CD14-positive monocyte (primary cell): ENCODE measurements around the gene CSNK2A3. TPM values are rescaled to one million over a fixed set of nuclear protein-coding genes. Genes with fewer than 3 reads are reported as not detected.

ENCODE experiments used
- DNase-seq, 3 donors: peaks; one replicate each; pipeline ENCODE4 v3.0.0-alpha.2; 2011 to 2022
- H2AFZ ChIP-seq: 2 replicates; pipeline ENCODE4 v1.6.0; 2012; ENCODE audit warnings: mild to moderate bottlenecking, low read depth, low read length, inconsistent platforms; ENCODE audit not compliant: insufficient read depth, poor library complexity, severe bottlenecking
- H3K27ac ChIP-seq, 2 donors: 1 replicate in 1 of 2; 2 replicates in 1 of 2; pipeline ENCODE4 v1.5.1; 2012 to 2013; ENCODE audit warnings: low read length in 2 of 2, control low read depth in 1 of 2, inconsistent platforms in 1 of 2, low read depth in 1 of 2, mild to moderate bottlenecking in 1 of 2
- H3K27me3 ChIP-seq, 2 donors: one replicate each; pipeline versions ENCODE4 v1.6.0 to v1.6.1; 2011 to 2013; ENCODE audit warnings: low read length in 2 of 2; ENCODE audit not compliant: control insufficient read depth in 2 of 2, insufficient read depth in 2 of 2
- H3K36me3 ChIP-seq, 2 donors: replicated peaks in 1 of 2; 1 replicate in 1 of 2; 2 replicates in 1 of 2; pipeline versions ENCODE4 v1.5.1 to v1.6.1; 2012 to 2013; ENCODE audit warnings: low read length in 2 of 2, control low read depth in 1 of 2, inconsistent platforms in 1 of 2, mild to moderate bottlenecking in 1 of 2; ENCODE audit not compliant: insufficient read depth in 2 of 2, control insufficient read depth in 1 of 2
- H3K4me1 ChIP-seq, 2 donors: 1 replicate in 1 of 2; 2 replicates in 1 of 2; pipeline versions ENCODE4 v1.5.1 to v1.6.1; 2012 to 2013; ENCODE audit warnings: low read length in 2 of 2, control low read depth in 1 of 2, inconsistent platforms in 1 of 2, mild to moderate bottlenecking in 1 of 2, moderate library complexity in 1 of 2; ENCODE audit not compliant: insufficient read depth in 2 of 2, control insufficient read depth in 1 of 2
- H3K4me2 ChIP-seq: replicated peaks from 2 replicates; pipeline ENCODE3; 2012; ENCODE audit warnings: low read length, moderate library complexity, mild to moderate bottlenecking; ENCODE audit not compliant: poor library complexity, severe bottlenecking; ENCODE audit errors: extremely low read depth
- H3K4me3 ChIP-seq, 3 experiments: fragments of 200-600 bp in 1 of 3; sonication (generic) in 1 of 3; replicated peaks in 1 of 3; 1 replicate in 2 of 3; 2 replicates in 1 of 3; pipeline ENCODE4 v1.5.1; 2011 to 2013; ENCODE audit warnings: low read length in 3 of 3, mild to moderate bottlenecking in 3 of 3, control low read depth in 2 of 3, low read depth in 2 of 3, inconsistent platforms in 1 of 3, moderate library complexity in 1 of 3
- H3K79me2 ChIP-seq: 2 replicates; pipeline ENCODE4 v1.6.0; 2012; ENCODE audit warnings: mild to moderate bottlenecking, control low read depth, inconsistent platforms, low read length, moderate library complexity; ENCODE audit not compliant: insufficient read depth
- H3K9ac ChIP-seq: 2 replicates; pipeline ENCODE4 v1.6.0; 2017; ENCODE audit warnings: low read length, mild to moderate bottlenecking; ENCODE audit not compliant: insufficient read depth, poor library complexity, severe bottlenecking
- H3K9me3 ChIP-seq, 2 donors: replicated peaks in 1 of 2; 1 replicate in 1 of 2; 2 replicates in 1 of 2; pipeline versions ENCODE4 v1.5.1 to v1.6.1; 2012 to 2013; ENCODE audit warnings: low read length in 2 of 2, control low read depth in 1 of 2; ENCODE audit not compliant: control insufficient read depth in 1 of 2, insufficient read depth in 1 of 2
- H4K20me1 ChIP-seq: 2 replicates; pipeline ENCODE4 v1.6.0; 2012; ENCODE audit warnings: mild to moderate bottlenecking, low read length, control low read depth, moderate library complexity; ENCODE audit not compliant: insufficient read depth
- H3K27ac Mint-ChIP-seq, 7 donors: one replicate each; pipeline ENCODE4 v1.8.0; 2020; ENCODE audit warnings: mild to moderate bottlenecking in 7 of 7, mixed read lengths in 7 of 7, moderate library complexity in 6 of 7, inconsistent platforms in 2 of 7
- H3K27me3 Mint-ChIP-seq, 3 donors: one replicate each; pipeline ENCODE4 v1.8.0; 2021 to 2022; ENCODE audit warnings: low read depth in 3 of 3, mild to moderate bottlenecking in 3 of 3, mixed read lengths in 3 of 3, moderate library complexity in 3 of 3, inconsistent platforms in 1 of 3
- H3K36me3 Mint-ChIP-seq, 2 donors: one replicate each; pipeline ENCODE4 v1.8.0; 2020; ENCODE audit warnings: mixed read lengths in 2 of 2, inconsistent platforms in 1 of 2, mild to moderate bottlenecking in 1 of 2
- H3K4me1 Mint-ChIP-seq: one replicate; pipeline ENCODE4 v1.8.0; 2020; ENCODE audit warnings: mild to moderate bottlenecking, mixed read lengths
- H3K4me3 Mint-ChIP-seq, 2 donors: one replicate each; pipeline ENCODE4 v1.8.0; 2020; ENCODE audit warnings: mild to moderate bottlenecking in 2 of 2, mixed read lengths in 2 of 2, moderate library complexity in 1 of 2
- H3K9me3 Mint-ChIP-seq, 7 donors: one replicate each; pipeline ENCODE4 v1.8.0; 2020 to 2022; ENCODE audit warnings: mixed read lengths in 7 of 7, mild to moderate bottlenecking in 6 of 7, moderate library complexity in 6 of 7, inconsistent platforms in 2 of 7
- WGBS: methylation state at CpG from one replicate; pipeline ENCODE4 v1.1.5; 2013; ENCODE audit warnings: missing lambda C conversion rate; ENCODE audit not compliant: insufficient coverage; 5-methylcytosine and 5-hydroxymethylcytosine counted together
- intact Hi-C, 2 donors: fragments of 100-400 bp; cut with micrococcal nuclease; formaldehyde crosslinking; loops; one replicate each; pipeline versions ENCODE4 v1.15.0 to v1.15.1; 2023
- polyA plus RNA-seq, 3 donors: library from polyadenylated mRNA; depleted of rRNA in 1 of 3; unstranded in 2 of 3; stranded (reverse) in 1 of 3; fragments of 300-500 nt in 2 of 3; fragments of >200 nt in 1 of 3; fragmentation: Illumina TruSeq in 2 of 3; gene quantifications; 1 replicate in 2 of 3; 2 replicates in 1 of 3; pipeline ENCODE4 v1.2.3, GENCODE V29; 2012 to 2021
- TF ChIP-seq, protein P1 (sequence below): fragments of 200-600 bp; IDR thresholded peaks from one replicate; pipeline ENCODE4 v1.8.0; 2022; ENCODE audit warnings: antibody characterized with exemption, mild to moderate bottlenecking

Gene CSNK2A3
- polyA plus RNA-seq, 3 donors = 0.28 to 0.86 (median 0.75) TPM

DNA sequence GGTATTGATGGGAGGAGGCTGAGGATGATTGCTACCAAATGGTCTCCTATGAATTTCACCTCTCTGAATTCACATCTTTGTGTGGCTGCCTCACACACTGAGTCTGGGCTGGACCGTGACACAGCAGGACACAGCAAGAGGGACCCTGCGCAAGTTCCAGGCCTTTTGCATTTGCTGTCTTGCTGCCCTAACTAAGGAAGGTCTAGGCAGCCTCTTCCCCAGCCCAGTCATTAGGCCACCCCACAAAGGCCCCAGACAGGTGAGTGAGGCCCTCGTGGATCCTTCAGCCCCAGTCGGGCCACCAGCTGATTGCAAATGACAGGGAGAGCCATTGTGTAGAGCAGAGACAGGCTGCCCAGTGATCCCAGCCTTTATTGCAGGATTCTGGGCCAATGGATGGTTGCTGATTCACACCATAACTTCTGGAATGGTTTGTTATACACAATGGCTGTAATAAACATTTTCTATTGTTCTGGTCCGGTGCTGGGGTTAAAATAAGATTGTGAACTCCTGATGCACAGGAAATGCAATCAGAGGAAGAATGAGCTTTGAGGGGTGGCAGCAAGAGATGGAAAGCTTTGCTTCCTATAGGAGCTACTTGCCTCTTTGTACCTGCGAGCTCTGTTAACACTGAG, 28.5 kb upstream of the CSNK2A3 start:
- no peaks in the 10 kb centered on the region for H3K36me3 Mint-ChIP-seq
- TF ChIP-seq, protein P1, sequence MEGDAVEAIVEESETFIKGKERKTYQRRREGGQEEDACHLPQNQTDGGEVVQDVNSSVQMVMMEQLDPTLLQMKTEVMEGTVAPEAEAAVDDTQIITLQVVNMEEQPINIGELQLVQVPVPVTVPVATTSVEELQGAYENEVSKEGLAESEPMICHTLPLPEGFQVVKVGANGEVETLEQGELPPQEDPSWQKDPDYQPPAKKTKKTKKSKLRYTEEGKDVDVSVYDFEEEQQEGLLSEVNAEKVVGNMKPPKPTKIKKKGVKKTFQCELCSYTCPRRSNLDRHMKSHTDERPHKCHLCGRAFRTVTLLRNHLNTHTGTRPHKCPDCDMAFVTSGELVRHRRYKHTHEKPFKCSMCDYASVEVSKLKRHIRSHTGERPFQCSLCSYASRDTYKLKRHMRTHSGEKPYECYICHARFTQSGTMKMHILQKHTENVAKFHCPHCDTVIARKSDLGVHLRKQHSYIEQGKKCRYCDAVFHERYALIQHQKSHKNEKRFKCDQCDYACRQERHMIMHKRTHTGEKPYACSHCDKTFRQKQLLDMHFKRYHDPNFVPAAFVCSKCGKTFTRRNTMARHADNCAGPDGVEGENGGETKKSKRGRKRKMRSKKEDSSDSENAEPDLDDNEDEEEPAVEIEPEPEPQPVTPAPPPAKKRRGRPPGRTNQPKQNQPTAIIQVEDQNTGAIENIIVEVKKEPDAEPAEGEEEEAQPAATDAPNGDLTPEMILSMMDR = no peak
- H3K27ac ChIP-seq = no peak overlapping the region
- H3K9me3 ChIP-seq = no peaks in the 10 kb centered on the region
- H3K36me3 ChIP-seq = no peaks in the 10 kb centered on the region
- no peaks in the 10 kb centered on the region for H3K27me3 ChIP-seq
- no peaks in the 10 kb centered on the region for H4K20me1 ChIP-seq
- intact Hi-C loops = no loop called here
- H3K79me2 ChIP-seq = no peaks in the 10 kb centered on the region
- no peak for DNase-seq
- H3K4me2 ChIP-seq = no peak overlapping the region
- 97% methylated on average over 5 of the region's 6 CpGs for WGBS
- H3K27me3 Mint-ChIP-seq = peaks cover 2 to 19% (median 9%) of the 10 kb centered on the region in 3 donors
- H3K4me1 ChIP-seq = no peaks in the 10 kb centered on the region
- H3K9me3 Mint-ChIP-seq = peaks cover 0 to 7% (median 0%) of the 10 kb centered on the region in 7 donors
- no peak overlapping the region for H3K4me3 ChIP-seq
- H3K9ac ChIP-seq = no peak overlapping the region
- H3K27ac Mint-ChIP-seq = no peak overlapping the region
- H3K4me3 Mint-ChIP-seq = no peak overlapping the region
- no peaks in the 10 kb centered on the region for H3K4me1 Mint-ChIP-seq
- H2AFZ ChIP-seq = no peak overlapping the region

DNA sequence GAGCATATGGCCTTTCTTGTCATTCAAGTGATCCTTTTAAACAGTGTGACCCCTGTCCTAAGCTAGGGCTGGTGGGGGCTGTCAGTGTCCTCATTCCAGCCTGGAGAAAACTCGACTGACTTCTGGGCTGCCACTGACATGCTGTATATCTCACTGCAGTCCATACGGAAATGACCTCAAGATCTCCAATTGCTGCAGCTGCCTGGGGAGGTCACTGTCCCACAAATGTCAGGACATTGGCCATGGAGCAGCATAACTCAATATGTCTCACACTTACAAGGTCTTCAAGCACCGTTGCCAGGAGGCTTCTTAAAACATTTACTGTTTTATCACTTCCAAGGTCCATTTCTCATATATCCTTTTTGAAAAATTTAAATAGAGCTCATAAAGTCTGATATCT, 27.8 kb upstream of the CSNK2A3 start:
- no peaks in the 10 kb centered on the region for H3K9me3 ChIP-seq
- no peak for DNase-seq
- no peaks in the 10 kb centered on the region for H3K27me3 ChIP-seq
- Mint-ChIP-seq H3K9me3 (peaks cover 0 to 7% (median 0%) of the 10 kb centered on the region in 7 donors), H3K27me3 (peaks cover 1 to 21% (median 9%) of the 10 kb centered on the region in 3 donors), H3K27ac (no peak overlapping the region), H3K36me3 (no peaks in the 10 kb centered on the region), H3K4me3 (no peak overlapping the region), H3K4me1 (no peaks in the 10 kb centered on the region)
- no peaks in the 10 kb centered on the region for H3K4me1 ChIP-seq
- H4K20me1 ChIP-seq = no peaks in the 10 kb centered on the region
- H3K79me2 ChIP-seq = no peaks in the 10 kb centered on the region
- H3K4me2 ChIP-seq = no peak overlapping the region
- TF ChIP-seq, protein P1 = no peak
- 78% methylated on average over 2 of the region's 3 CpGs for WGBS
- H2AFZ ChIP-seq = no peak overlapping the region
- intact Hi-C loops = no loop called here
- no peak overlapping the region for H3K9ac ChIP-seq
- H3K4me3 ChIP-seq = no peak overlapping the region
- no peak overlapping the region for H3K27ac ChIP-seq
- H3K36me3 ChIP-seq = no peaks in the 10 kb centered on the region
